Effector CD4-positive, alpha-beta T cell (primary cell): ENCODE data around the gene ATAD3B.
"Not testable (repeated sequence)": the region's sequence is repeated elsewhere in the genome, so short reads cannot be mapped to it uniquely, and the experiment has no call there.

Experiments
- DNase-seq: peaks from one replicate; pipeline ENCODE4 v3.0.0-alpha.2; 2020

ATAD3B gene

DNA sequence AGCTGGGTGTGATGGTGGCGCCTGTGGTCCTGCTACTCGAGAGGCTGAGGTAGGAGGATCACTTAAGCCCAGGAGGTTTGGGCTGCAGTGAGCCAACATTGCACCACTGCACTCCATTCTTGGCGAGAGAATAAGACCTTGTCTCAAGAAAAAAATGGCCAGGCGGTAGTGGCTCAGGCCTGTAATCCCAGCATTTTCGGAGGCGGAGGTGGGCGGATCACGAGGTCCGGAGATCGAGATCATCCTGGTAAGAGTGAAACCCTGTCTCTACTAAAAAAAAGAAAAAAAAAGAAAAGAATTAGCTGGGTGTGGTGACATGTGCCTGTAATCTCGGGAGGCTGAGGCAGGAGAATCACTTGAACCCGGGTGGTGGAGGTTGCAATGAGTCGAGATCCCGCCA is 11.3 kb downstream of the ATAD3B start:
- DNase-seq: no peak

DNA sequence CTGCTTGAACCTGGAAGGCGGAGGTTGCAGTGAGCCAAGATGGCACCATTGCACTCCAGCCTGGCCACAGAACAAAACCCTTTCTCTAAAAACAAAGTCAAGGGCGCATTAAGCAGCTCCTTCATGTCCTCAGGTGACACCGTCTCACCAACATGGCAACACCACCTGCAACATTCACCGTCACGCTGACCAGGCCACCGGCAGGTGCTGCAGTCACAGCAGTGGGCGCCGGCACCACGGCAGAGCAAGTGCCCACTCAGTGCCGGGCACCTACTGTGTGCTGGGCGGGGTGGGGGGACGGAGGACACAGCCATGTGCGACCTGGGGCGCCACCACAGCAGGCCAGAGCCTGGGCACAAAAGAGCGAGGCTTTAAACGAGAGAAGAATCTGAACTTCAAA is 12.1 kb downstream of the ATAD3B start:
- DNase-seq: no peak

DNA sequence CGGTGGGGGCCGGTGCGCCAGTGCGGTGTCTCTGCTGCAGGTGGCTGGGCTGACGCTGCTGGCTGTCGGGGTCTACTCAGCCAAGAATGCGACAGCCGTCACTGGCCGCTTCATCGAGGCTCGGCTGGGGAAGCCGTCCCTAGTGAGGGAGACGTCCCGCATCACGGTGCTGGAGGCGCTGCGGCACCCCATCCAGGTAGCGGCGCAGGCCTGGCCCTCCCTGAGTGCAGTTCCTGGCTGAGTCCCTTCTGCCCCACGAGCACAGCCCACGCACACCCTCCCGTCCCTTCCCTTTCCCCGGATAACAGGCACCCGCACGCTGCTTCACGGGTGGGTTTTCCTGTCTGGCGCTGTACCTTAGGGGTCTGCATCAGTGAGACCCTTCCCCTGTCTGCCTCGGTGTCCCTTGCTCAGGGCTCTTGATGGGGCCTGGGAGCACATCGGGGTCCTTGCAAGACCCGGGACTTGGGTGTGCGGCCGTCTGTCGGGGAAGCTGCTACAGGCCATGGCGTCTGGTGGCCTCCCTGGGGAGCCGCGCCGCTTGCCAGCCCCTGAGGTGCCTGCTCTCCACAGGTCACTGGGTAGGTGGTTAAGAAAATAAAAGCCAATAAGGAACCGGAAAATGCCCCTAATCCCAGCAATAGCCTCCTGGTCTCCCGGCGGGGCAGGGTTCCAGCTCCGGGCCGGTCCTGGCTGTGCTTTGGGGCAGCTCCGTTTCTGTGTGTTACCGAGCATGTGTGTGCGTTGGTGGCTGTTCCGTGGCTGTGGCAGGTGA is 13.6 kb downstream of the ATAD3B start:
- DNase-seq: not testable (repeated sequence)

DNA sequence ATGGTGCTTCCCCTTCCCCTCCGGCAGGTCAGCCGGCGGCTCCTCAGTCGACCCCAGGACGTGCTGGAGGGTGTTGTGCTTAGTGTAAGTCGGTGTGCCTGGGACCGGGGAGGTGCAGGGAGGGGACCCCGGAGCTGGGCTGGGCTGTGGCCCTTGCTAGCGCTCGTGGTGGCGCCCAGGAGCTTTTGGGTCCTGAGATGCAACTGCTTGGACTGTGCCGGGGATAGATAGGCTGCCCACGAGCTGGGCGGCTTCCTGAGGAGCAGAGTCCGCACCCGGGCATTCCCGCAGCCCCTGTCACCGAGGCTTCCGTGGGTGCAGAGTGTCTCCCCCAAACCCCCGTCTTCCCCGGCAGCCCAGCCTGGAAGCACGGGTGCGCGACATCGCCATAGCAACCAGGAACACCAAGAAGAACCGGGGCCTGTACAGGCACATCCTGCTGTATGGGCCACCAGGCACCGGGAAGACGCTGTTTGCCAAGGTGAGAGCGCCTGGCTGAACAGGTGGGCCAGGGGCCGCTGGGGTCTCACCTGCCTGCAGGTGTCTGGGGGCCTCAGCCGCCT is 14.3 kb downstream of the ATAD3B start:
- not testable (repeated sequence) for DNase-seq

DNA sequence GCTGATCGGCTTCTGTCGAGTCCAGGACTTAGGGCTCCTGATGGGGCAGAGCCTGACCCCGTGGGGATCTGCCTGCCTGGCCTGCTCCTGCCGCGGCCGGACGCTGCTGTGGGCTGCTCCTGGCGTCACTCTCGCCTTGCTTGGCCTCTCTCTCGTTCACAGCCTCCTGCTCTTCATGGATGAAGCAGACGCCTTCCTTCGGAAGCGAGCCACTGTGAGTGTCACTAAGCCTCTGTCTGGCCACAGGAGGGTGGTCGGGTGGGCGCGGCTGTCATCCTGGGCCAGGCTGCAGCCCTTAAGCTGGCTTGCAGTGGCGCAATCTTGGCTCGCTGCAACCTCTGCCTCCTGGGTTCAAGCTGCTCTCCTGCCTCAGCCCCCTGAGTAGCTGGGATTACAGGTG is 16.1 kb downstream of the ATAD3B start:
- no peak for DNase-seq

DNA sequence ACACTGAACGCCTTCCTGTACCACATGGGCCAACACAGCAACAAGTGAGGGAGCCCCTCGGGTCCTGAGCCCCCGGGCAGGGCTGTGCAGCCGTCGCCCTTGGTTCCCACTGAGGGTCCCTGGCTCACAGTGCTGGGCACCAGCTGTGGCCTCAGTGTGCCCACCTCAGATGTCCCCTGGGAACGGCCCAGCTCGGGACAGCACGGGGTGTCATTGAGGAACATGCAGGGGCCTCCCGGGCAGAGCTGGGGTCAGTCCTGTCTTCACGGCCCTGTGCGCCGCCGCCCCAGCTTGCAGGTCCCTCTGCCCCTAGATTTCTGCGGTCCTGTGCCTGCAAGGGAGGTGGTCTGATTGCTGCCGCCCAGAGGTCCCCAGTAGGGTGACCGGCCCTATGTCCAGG is 17.7 kb downstream of the ATAD3B start:
- no peak for DNase-seq

- DNase-seq: no peak
Measured at GRCh38 chr1:1489861-1490260, 18.3 kb downstream of the ATAD3B start.

GRCh38 chr1:1490633-1491230 is 19.2 kb downstream of the ATAD3B start:
- no peak for DNase-seq

DNA sequence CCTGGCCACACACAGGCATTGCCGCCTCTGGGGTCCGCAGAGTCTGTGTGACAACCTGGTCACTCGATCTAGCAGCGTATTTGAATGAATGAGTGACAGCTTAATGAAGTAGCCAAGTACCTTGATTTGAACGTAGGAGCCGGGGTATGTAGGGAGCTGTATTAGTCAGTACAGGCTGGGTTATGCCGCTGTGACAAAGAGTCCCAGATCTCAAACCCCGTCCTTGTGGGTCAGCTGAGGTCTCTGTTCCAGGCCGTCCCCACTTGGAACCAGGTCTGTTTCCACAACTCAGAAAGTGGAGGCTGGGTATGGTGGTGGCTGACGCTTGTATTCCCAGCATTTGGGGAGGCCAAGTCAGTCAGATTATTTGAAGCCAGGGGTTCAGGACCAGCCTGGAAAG is 20.0 kb downstream of the ATAD3B start:
- DNase-seq: no peak

GRCh38 chr1:1494311-1494710 is 22.7 kb downstream of the ATAD3B start:
- DNase-seq: not testable (repeated sequence)

DNA sequence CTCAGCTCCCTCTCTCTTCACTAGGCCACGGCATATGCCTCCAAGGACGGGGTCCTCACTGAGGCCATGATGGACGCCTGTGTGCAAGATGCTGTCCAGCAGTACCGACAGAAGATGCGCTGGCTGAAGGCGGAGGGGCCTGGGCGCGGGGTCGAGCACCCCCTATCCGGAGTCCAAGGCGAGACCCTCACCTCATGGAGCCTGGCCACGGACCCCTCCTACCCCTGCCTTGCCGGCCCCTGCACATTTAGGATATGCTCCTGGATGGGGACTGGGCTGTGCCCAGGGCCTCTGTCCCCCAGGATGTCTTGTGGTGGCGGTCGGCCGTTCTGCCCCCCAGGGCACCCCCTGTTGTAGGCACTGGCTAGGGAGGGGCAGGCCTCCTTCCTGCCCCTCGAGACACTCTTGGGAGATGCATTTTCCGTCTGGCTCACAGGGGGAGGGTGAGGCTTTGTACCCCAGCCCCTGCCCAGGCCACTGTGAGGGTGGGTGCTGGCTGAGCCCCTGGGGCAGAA is 24.0 kb downstream of the ATAD3B start:
- DNase-seq: not testable (repeated sequence)

GRCh38 chr1:1504777-1505365 is 33.3 kb downstream of the ATAD3B start:
- DNase-seq: peak; percentile 55

- not testable (repeated sequence) for DNase-seq
Measured at GRCh38 chr1:1505366-1505798, 33.8 kb downstream of the ATAD3B start.

DNA sequence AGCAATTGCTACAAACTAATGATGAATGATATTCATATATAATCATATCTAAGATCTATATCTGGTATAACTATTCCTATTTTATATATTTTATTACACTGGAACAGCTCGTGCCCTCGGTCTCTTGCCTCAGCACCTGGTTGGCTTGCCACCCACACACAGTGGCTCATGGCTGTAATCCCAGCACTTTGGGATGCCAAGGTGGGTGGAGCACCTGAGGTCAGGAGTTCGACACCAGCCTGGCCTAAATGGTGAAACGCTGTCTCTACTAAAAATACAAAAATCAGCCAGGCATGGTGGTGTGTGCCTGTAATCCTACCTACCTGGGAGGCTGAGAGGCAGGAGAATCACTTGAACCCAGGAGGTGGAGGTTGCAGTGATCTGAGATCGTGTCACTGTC is 34.2 kb downstream of the ATAD3B start:
- not testable (repeated sequence) for DNase-seq

- DNase-seq: no peak
Measured at GRCh38 chr1:1507305-1507704, 35.7 kb downstream of the ATAD3B start.

DNA sequence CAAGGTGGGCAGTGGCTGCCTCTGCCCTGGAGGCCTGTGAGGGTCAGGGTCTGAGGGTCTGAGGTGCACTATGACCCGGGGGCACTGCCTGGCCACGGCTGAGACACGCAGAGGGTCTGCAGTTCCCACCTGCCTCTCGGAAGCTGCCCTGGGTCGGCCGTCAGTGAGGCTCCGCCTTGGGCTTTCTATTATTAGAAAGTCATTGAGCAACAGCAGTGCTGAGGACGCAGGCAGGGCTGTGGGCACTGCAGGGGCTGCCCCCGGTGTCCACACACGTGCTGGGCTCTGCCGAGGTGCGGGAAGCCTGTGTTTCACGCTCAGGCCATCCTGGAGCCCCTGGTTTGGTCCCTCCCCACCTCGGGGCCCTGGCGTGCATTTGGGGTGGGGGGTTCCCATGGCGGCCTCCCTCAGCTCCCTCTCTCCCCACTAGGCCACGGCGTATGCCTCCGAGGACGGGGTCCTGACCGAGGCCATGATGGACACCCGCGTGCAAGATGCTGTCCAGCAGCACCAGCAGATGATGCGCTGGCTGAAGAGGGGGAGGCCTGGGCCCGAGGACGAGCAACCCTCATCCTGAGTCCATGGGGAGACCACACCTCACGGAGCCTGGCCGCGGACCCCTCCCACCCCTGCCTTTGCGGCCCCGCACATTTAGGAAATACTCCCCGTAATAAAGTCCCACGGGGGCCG is 37.4 kb downstream of the ATAD3B start:
- not testable (repeated sequence) for DNase-seq

GRCh38 chr1:1509465-1509850 is 37.9 kb downstream of the ATAD3B start:
- not testable (repeated sequence) for DNase-seq

- no peak for DNase-seq
Measured at GRCh38 chr1:1510912-1511532, 39.5 kb downstream of the ATAD3B start.

DNA sequence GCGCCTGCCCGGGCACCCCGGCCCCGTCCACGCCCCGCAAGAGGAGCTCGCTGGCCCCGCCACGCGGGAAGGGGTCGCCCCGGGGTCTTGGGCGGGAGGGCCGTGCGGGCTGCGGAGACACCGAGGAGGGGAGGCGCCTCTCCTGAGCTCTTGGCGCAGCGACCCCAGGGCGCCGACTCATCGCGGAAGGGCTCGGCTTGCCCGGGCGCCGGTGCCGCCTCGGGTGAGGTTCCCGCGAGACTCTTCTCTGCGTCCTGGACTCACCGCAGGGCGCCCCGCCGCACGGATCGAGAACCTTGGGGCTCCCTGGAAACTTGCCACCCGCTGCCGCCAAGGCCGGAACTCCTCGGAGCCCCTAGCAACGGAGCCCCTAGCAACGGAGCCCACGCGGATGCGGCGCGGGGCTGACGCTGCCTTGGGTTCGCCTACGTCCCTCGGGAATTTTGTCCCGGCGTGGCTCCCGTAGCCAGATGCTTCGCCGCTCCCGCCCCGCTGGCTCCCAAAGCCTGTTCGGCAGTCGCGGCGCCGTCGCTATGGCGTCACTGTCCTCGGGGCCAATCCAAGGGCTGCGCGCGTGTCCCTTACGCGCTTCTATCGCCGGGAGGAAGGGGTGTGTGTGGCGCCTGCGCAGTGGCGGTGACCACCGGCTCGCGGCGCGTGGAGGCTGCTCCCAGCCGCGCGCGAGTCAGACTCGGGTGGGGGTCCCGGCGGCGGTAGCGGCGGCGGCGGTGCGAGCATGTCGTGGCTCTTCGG is 40.1 kb downstream of the ATAD3B start, which contains the start of gene ATAD3A:
Gene ATAD3A (plus strand): TSS at position 630 of the 753 bp plus-strand sequence. CDS start 107 bp downstream, at position 737.
- DNase-seq: peak; percentile 96

- DNase-seq: not testable (repeated sequence)
Measured at GRCh38 chr1:1512425-1512824, 40.9 kb downstream of the ATAD3B start.

GRCh38 chr1:1513675-1514074 is 42.1 kb downstream of the ATAD3B start:
- not testable (repeated sequence) for DNase-seq
